GM19468 (cell line): ENCODE data around the gene CCDC92B.
"Not testable (repeated sequence)": the region's sequence is repeated elsewhere in the genome, so short reads cannot be mapped to it uniquely, and the experiment has no call there.

Experiments
- ATAC-seq: cut with Tn5 transposase; IDR thresholded peaks from one replicate; pipeline ENCODE4 v1.9.1; 2021; ENCODE audit warnings: mild to moderate bottlenecking, moderate library complexity, moderate number of reproducible peaks; ENCODE audit not compliant: unreplicated experiment; ENCODE audit errors: extremely low read depth

Gene CCDC92B

DNA sequence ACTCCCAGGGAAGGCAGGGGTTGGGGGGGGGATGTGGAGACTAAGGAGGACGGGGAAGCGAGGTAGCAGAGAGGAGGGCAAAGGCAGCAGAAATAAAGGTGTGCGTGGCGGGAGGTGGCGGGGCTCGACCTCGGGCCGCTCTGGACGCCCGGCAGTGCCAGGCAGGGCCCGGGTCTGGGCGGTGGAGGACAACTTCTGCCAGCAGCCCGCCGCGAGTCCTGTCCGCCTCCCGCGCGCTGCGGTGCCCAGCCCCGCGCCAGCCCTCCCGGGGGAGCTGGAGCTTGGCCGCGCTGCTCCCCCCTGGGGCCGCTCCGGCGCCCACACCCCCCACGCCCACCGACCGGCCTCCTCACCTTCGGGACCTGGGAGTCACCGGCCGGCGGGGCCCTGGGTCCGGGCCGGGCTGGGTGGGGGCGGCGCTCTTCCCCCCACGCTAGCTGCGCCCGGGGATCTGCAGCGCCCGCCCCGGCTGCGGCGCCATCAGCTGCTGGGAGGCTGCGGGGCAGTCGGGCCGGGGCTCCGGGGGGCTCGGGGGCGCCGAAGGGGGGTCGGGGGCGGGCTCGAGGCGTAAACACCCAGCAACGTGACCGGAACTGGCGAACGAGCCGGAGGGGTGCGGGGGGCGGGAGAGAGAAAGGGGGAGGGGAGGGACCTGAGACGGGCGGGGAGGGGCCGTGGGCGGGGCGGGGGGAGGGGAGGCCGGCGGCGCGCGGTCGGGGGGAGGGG, at the start of gene CCDC92B:
CCDC92B (minus strand) TSS at position 595 of the 726 bp plus-strand sequence. CDS start 14,507 bp downstream, outside the sequence.
- ATAC-seq, result no peak

DNA sequence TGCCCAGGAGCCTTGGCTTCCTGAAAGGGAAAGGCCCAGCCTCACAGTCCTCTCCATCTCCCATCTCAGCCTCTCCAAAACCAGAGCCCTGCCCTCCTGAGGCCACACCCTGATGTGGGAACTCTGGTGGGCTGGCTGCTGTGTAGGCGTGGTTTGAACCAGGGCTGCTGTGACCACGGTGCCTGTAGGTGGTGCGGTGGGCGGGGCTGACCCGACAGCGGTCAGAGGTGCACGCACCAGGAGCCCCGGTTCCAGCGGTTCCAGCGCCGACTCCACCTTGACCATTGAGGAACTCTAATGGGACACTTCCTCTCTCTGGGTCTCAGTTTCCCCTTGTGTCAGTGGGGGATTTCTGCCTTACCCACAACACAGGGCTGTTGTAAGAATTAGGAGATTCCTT, 49.2 kb upstream of the CCDC92B start:
- no peak for ATAC-seq

DNA sequence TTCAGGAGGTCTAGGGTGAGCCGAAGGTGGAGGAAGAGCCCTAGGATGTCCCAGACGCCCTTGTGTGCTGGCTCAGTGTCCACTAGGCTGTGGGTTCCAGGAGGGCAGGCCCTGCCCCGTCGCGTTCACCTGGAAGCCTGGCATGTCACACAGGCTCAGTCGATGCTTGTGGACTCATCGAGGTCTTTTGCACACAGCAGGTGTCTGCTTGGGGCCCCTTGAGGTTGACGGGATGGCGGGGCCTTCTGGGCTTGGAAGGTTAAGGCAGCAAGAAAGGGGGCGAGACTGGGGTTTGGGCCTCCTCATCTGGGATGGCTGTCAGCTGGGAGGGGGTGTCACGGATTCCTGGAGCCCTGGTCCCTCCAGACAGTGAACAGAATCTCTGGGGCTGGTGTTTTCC, 48.7 kb upstream of the CCDC92B start:
- no peak for ATAC-seq

DNA sequence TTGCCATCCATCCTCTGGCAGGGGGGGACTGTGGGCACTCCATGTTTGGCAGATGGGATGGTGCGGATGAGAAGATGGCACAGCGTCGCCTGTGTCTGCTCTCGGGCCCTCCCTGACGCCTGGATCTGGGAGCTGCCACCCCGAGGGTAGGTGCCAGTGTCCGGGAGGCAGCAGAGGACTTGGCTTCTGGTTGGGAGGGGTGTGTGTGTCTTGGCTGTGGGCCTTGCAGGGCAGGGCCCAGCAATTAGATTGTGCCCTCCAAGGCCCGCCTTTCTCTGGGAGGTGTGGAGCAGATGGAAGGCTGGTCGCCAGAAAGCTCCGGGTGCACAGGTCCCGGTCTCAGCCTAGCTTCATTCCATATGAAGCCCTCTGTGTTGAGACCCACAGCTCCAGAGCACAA, 48.2 kb upstream of the CCDC92B start:
- ATAC-seq, result no peak

DNA sequence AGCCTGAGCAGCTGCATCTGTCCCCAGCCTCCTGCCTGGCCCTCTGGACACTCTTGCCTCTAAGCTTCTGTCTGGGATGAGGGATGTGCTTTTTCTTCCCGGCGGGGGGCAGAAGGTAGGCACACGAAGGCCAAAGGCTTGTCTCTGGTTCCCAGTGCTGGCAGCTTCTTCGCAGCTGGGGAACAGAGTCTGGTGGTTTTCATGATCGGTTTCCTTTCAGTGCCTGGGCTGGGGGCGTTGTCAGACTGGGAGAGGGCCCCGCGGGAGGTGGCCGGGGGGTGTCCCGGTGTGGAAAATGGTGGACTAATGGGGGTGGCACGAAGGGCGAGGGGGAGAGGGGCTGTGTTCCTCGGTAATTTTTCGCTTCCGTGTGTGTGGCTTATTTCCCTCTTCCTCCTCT, 47.8 kb upstream of the CCDC92B start:
- ATAC-seq, result no peak

DNA sequence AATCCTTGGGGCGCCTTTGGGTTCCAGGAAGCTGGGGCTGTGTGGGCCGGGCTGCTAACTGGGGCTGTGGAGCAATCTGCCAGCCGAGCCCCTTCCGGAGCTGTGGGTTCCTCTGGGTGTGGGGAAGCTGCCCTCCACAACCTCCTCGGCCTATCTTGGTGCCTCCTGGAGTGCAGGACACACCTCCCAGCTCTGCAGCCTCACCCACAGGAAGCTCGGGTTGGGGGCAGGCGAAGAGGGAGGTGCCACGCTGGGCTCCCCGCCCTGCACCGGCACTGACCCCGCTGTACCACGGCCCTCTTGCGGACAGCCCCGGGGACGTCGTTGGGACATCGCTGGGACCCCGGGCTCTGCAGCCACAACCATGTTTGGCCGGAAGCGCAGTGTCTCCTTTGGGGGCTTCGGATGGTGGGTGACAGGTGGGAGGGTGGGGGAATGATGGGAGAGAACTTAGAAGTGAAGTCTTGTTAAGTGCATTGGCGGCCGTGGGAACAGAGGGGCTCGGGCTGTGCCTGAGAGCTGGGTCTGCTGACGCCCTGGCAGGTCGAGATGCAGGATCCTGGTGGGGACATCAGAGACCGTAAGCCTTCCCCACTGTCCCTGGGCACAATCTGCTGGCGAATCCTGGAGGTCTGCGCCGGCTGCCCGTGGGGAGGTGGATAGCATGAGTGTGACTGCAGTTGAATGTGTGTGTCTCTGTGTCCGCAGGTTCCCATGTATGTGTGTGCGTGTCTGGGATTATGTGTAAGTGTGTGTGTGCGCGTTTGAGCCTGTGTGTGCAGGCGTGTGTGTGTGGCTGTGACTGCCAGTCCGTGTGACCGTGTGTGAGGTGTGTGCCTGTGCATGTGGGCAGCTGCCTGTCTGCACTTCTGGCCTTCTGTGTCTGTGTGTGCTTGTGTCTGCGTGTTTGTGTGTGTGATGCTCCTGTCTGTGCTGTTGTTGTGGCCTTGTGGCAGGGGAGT, 47.0 kb upstream of the CCDC92B start, which contains the start of gene RAP1GAP2:
RAP1GAP2 (plus strand) TSS at position 275 of the 962 bp plus-strand sequence; CDS start at position 365, 90 bp downstream.
- no peak for ATAC-seq

DNA sequence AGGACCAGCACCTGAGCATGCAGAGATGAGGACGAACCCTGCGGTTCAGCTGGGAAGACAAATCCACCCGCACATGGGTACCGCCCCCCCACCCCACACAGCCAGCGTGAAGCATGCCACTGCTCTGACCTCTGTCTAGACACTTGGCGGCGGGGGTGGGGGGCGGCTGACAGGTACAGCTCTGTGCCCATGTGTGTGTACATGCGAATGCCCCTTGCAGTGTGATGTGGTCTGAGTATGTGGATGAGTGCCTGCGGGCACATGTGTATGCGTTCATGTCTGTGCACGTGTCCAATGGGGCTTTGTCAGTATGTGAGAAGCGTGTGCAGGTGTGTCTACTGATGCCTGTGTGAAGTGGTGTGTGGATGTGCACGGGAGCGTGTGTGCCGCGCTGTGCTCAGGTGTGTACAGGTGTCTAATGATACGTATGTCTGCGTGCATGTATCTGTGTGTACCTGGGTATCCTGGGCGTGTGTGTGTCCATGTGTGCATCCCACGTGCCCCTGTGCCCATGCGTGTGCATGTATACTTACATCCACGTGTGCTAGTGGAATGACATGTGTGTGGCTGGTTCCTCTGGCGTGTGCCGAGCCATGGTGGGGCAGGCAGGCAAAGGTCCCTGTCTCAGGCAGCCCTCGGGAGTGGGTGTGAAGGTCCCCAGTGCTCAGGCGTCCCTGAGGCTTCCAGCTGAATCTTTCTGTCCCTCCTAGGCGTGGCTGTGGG, 46.1 kb upstream of the CCDC92B start:
- no peak for ATAC-seq

DNA sequence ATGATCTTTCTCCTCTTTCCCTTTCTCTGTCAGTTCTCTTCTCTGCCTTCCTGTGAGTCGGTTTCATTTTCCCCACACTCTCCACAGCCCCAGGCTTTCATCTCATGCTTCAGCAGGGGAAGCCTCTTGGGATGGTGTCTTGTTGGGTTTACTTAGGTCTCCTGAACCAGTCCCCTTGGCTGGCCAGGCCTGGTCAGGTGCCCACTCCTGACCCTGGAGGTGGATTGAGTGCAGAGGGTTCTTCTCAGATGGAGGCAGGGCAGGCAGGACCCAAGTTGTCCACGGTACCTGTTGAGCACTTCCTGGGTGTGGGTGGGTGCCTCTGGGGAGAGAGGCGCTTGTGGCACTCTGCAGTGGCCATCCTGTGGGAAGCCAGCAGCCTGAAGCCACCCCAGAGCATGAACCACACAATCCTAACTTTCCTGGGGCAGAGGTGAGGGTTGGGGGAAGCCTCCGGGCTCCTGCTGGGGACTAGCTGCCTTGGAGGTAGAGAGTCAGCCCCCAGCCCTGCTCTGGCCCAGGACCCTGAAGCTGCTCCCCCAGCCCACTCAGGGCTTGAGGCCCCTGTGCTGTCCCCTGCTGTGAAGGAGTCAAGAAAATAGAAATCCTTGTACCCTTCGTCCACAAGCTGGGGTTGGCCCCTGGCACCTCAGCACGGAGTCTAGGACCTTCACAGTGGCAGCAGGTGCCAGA, 44.8 kb upstream of the CCDC92B start:
- no peak for ATAC-seq

DNA sequence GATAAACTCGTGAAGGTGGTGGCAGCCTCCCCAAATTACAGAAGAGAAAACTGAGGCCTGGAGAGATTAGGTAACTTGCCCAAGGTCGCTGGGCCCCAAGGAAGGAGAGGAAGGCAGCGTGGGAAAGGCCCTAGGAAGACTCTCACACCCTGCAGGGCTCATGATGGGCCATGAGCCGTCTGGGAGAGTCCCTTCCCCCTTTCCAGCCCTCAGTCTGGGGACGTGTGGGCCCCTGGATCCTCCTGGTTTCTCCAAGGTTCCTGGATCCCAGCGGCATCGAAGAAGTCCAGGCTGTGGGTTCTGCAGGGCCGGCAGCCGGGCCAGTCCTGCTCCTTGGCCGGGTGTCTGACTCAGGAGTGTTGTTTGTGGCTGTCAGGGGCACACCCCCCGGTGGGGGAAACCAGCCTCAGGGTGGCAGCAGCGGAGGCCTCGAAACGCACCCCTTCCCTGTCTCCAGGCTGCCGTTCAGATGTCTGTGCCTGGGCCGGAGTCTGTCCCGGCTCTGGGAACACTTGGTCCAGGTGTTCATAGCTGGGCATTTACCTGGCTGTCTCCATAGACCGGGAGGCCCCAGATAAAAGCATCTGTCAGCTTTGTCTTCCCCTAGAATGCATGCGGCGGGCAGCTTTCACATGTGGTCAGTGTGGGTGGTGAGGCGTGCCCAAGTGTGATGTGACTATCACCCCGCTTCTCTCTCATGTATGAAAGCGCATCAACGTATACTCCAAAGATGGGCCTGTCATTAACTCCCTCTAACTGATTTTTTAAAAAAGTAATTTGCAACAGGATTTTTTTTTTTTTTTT, 43.1 kb upstream of the CCDC92B start:
- ATAC-seq, result no peak

DNA sequence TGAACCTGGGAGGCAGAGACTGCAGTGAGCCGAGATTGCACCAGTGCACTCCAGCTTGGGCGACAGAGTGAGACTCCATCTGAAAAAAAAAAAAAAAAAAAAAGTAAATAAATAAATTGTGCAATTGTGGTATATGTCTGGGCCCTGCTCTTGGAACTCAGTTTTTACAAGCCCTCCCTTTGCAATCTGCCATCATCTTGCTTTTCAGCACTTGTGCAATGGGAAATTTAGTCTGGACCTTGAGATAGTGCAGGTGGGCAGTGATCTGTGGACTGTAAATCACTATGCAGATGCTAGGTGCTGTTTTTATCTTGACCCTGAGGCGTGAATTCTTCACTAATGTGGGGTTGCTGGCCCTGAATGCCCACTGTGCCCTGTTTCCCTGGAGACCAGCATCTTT, 40.2 kb upstream of the CCDC92B start:
- ATAC-seq, result no peak

DNA sequence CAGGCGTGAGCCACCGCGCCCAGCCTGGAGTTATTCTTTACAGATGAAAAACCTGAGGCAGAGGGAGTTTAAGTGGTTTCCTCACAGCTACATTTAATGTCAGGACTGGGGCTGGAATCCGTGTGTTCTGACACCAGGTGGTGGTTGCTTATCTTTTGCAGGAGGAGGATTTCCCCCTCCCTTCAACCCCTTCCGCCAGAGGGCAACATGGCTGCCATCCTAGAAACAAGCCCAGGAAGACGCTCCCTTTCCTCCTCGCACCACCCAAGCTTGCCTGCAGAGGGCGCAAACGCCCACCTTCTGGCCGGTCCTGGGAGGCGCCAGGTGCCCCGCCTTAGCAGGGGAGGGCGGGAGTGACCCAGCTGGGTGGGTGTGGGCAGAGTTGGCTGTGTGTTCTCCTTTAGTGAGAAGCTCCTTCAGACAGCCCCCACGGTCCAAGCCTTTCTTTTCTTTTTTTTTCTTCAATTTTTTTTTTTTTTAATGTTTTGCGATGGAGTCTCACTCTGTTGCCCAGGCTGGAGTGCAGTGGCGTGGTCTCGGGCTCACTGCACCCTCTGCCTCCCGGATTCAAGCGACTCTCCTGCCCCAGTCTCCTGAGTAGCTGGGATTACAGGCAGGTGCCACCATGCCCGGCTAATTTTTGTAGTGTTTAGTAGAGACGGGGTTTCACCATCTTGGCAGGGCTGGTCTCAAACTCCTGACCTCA, 36.9 kb upstream of the CCDC92B start:
- ATAC-seq, result no peak

DNA sequence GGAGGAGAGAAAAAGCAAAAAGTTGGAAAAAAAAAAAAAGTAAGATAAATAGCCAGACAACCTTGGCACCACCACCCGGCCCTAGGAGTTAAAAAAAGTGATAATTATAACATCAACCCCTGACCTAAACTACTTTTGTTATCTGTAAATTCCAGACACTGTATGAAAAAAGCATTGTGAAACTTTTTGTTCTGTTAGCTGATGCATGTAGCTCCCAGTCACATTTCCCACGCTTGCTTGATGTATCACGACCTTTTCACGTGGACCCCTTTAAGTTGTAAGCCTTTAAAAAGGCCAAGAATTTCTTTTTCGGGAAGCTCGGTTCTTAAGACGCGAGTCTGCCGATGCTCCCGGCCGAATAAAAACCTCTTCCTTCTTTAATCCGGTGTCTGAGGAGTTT, 35.9 kb upstream of the CCDC92B start:
- not testable (repeated sequence) for ATAC-seq

DNA sequence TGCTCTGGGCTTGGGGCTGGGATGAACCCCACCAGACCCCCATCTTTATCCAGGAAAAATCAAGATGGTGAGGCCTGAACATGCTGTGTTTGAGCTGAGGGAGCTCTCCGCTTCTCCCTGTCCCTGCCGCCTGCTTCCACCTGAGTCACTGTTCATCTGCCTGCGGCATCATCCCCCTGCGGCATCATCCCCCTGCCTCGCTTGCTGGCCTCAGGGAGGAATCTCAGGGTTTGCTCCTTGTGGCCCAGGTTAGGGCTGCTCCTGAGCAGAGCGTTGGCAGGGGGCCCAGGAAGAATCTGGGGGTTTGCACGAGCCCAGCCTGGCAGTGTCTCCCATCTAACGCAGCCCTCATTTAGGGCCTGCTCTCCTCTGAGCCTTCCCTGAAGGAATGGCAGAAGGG, 35.4 kb upstream of the CCDC92B start:
- ATAC-seq, result no peak

DNA sequence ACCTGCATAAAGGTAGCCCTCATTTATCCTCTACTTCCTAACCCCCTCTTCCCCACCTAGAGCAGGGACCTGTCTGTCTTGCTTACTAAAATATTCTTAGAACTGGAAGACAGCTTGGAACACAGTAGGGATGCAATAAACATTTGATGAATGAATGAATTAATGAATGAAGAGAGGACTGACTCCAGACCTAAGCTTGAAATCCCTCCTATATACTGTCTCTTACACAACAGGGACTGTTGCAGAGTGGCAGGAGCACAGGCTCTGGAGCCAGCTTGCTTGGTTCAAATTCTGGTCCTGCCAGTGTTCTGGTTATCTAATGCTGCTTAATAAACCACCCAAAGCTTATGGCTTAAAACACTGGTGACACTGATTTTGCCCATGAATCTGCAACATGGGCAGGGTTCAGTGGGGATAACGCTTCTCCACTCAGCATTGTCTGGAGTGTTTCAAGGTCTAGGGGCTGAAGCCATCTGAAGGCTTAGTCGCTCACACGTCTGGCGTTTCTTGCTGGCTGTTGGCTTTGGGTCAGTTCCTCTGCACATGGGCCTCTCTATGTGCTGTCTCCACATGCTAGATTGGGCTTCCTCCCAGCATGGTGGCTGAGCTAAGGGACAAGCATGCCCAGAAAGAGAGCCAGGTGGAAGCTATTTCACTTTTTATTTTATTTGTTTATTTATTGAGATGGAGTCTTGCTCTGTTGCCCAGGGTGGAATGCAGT, 34.0 kb upstream of the CCDC92B start:
- no peak for ATAC-seq

DNA sequence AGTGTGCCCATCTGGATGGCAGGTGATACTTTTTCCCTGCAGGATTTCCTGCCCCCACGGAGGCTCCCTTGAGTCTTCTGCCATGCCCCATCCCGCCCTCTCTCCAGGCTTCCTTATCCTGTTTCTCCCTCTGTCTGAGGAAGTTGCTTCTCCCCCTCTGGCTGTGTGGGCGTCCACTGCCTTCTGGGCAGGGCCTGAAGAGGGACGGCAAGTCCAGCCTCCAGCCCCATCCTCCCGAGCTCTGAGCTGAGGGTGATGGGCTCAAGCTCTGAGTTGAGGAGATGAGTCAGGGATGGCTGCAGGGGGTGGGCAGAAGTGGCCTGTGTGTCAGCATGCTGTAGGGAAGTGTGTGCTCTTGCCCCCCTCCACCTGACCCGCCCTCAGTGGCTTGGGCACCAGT, 32.6 kb upstream of the CCDC92B start:
- ATAC-seq, result no peak

DNA sequence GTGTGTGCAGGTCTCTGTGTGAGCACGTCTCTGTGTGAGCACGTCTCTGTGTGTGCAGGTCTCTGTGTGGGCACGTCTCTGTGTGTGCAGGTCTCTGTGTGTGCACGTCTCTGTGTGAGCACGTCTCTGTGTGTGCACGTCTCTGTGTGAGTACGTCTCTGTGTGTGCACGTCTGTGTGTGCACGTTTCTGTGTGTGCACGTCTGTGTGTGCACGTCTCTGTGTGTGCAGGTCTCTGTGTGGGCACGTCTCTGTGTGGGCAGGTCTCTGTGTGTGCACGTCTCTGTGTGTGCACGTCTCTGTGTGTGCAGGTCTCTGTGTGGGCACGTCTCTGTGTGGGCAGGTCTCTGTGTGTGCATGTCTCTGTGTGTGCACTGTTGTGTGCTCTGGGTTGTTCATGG, 32.1 kb upstream of the CCDC92B start:
- ATAC-seq, result not testable (repeated sequence)

DNA sequence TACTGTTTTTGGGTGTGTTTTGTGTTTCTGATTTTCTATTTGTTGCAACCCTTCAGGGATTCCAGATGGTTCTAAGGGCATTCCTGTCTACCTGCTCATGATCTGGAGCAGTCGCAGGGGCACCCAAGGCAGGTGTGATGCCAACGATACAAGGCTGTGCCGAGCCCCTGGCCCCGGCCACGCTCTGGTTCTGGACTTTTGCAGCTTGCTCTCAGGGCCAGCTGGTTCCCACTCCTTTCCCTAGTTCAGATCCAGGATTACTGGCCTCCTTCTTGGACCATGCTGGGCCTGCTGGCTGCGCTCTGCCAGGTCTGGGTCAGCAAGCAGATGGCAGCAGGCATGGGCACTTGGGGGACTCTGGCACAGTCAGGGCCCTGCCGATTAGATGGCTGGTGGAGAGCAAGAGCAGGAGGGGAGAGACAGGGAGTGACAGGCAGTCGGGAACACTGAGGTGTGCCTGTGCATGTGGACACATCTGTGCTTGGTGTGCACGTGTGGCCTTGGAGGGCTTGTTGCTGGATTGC, 31.5 kb upstream of the CCDC92B start:
- no peak for ATAC-seq

DNA sequence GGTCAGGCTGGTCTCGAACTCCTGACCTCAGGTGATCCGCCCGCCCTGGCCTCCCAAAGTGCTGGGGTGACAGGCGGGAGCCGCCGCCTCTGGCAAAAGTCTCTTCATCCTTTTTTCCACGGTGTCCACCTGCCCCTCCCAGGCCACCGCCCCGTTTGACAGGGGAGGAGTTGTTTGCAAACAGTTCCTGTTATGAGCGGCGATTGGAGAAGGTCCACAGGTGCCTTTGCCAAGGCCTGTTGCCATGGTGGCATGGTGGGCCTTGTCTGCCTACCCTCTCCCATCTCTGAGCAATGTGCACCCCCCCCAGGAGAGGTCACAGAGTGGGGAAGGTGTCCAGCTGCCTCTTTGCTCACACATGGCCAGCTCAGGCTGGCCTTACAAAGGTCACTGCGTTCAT, 30.8 kb upstream of the CCDC92B start:
- ATAC-seq, result no peak
